Heart left ventricle (tissue), 13 donors: ENCODE measurements around the gene COL4A6.

ENCODE experiments used
- CTCF ChIP-seq, 12 donors: fragments of 200-600 bp; sonication (generic) in 4 of 12; IDR thresholded peaks; one replicate each; pipeline versions ENCODE4 v1.5.0 to v1.8.0; 2018 to 2022; ENCODE audit warnings: antibody characterized with exemption in 12 of 12, mild to moderate bottlenecking in 5 of 12
- POLR2A ChIP-seq, 2 donors: fragments of 450-650 bp; IDR thresholded peaks; one replicate each; pipeline ENCODE4 v1.6.1; 2017; ENCODE audit warnings: antibody characterized with exemption in 2 of 2, mild to moderate bottlenecking in 2 of 2, moderate library complexity in 2 of 2
- donor health status: ischemic (EF 13 %, LVEDD 7.1; RV severe dilation, severe dysfunction).
- donor health status: DM: no; HTN: yes; CAD: no.
- donor health status: DM: no; HTN: no; CAD: no.
- donor health status: ischemic (EF 25% LVEDD 6.9; RV normal size, moderate dysfunction).
- donor health status: ischemic (EF 25% LVEDD 5.7; RV mildly dilated, moderate dysfunction).
- donor health status: ischemic (EF 35%, LVEDD 5.7; RV mildly dilated, moderate dysfunction).
- donor health status: nonischemic (EF 11% LVEDD 7.7; RV severe dilation, severe dysfunction).
- donor health status: DM: yes; HTN: yes; CAD: no.
- donor health status: PGD.
- donor health status: ischemic (EF 29% LVEDD 5.4; RV normal size, mild dysfunction).
- donor health status: nonischemic (EF 23%, LVEDD 6.1; RV moderate dilation, normal function).

- TF ChIP-seq CTCF (IDR thresholded peaks at IDR 0.05) (no peak), POLR2A (IDR thresholded peaks at IDR 0.05) (no peak)
Observed at GRCh38 chrX:108132034-108132433, 306.2 kb downstream of the COL4A6 start.
